GM12864 (cell line): ENCODE results near the gene TAL2.

Experiments used
- DNase-seq: peaks from one replicate; pipeline ENCODE4 v3.0.0-alpha.2; 2011; ENCODE audit warnings: low read depth
- H3K4me3 ChIP-seq: 2 replicates; pipeline ENCODE4 v1.5.1; 2011; ENCODE audit warnings: mild to moderate bottlenecking, low read depth, low read length, control low read depth
- TF ChIP-seq, protein P1 (sequence below): IDR thresholded peaks from 2 replicates; pipeline ENCODE4 v1.5.1; 2011; ENCODE audit warnings: low read depth, mild to moderate bottlenecking, moderate library complexity, low read length, control low read depth, inconsistent platforms; ENCODE audit errors: missing control alignments

TAL2 gene

DNA sequence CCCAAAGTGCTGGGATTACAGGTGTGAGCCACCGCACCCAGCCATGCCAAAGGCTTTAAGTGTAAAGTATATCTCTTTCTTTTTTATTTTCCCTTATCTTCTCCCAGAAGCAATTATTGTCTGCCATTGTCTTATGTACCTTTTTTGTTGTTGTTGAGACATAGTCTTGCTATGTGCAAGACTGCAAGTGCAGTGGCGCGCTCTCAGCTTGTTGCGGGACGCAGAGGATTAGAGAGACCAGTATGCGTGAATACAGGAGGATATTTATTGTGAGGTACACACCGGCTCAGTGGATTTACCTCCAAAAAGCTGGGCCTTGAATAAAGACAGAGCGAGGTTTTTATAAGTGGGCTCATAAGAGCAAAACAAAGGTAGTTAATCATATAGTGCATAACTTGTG, 43.9 kb downstream of the TAL2 start:
- no peak overlapping the region for H3K4me3 ChIP-seq
- TF ChIP-seq, protein P1, sequence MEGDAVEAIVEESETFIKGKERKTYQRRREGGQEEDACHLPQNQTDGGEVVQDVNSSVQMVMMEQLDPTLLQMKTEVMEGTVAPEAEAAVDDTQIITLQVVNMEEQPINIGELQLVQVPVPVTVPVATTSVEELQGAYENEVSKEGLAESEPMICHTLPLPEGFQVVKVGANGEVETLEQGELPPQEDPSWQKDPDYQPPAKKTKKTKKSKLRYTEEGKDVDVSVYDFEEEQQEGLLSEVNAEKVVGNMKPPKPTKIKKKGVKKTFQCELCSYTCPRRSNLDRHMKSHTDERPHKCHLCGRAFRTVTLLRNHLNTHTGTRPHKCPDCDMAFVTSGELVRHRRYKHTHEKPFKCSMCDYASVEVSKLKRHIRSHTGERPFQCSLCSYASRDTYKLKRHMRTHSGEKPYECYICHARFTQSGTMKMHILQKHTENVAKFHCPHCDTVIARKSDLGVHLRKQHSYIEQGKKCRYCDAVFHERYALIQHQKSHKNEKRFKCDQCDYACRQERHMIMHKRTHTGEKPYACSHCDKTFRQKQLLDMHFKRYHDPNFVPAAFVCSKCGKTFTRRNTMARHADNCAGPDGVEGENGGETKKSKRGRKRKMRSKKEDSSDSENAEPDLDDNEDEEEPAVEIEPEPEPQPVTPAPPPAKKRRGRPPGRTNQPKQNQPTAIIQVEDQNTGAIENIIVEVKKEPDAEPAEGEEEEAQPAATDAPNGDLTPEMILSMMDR = no peak
- no peak for DNase-seq

DNA sequence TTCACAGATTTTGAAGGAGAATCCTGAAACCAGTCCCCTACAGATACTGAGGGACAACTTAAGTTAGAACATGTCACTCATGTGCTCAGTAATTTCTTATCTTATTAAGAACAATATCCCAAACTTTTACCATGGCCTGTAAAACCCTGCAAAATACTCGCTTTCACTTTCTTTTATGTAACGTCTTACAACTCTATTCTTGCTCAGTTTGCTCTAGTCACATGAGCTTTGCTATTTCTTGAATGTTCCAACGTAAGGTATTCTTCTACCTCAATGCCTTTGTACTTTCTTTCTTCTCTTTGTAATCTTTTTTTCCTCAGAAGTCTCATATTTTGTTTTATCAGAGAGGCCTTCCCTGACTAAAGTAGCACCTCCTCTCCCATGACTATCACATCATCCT, 46.1 kb downstream of the TAL2 start:
- H3K4me3 ChIP-seq = no peak overlapping the region
- no peak for DNase-seq
- TF ChIP-seq, protein P1 = no peak

DNA sequence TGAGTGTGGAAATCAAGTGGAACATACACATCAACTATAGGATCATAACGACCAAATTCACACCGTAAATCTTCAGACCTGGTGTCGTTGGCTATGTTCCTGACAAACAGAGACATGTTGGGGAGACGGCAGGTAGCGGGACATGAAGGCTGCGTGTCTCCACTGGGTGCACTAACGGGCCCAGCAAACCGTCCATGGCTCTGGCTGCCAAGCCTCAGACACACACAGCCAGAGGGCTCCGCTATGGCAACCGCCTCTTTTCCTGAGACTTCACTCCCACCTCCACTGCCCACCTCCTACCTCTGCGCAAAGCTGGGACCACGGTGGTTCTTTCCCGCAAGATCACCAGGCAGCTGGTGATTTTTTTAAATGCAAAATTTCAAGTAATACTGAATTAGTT, 48.4 kb downstream of the TAL2 start:
- no peak for DNase-seq
- H3K4me3 ChIP-seq = no peak overlapping the region
- TF ChIP-seq, protein P1 = no peak

DNA sequence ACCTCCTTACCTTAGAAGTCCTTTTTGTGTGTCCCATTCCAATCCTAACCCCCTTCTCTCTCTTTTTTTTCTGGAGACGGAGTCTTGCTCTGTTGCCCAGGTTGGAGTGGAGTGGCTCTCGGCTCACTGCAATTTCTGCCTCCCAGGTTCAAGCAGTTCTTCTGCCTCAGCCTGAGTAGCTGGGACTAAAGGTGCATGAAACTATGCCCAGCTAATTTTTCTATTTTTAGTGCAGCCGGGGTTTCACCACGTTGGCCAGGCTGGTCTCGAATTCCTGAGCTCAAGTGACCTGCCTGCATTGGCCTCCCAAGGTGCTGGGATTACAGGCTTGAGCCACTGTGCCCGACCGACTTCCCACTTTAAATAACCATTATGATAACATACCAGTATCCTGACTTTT, 49.6 kb downstream of the TAL2 start:
- no peak overlapping the region for H3K4me3 ChIP-seq
- TF ChIP-seq, protein P1 = no peak
- DNase-seq = no peak

DNA sequence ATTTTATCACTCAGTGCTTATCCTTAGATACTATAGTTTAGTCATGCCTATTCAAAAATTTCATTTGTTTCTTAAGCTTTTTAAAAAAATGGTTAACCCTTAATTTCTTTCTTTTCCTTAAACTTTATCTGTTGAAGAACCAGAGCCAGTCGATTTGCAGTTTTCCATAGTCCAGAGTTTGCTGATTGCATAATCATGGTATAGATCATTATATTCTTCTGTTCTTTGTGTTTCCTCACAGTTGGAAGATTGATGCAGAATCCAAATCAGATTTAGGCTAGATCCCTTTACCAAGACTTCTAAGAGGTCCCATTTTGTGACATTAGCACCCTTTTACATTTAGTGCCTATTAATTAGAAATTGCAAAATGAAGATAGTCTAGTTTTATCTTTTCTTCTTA, 50.0 kb downstream of the TAL2 start:
- H3K4me3 ChIP-seq = no peak overlapping the region
- DNase-seq = no peak
- TF ChIP-seq, protein P1 = no peak
